PC-3 (cell line): Measurements from ENCODE around the gene HERC2. TPM values are rescaled to one million over a fixed set of nuclear protein-coding genes. Genes with fewer than 3 reads are reported as not detected.

Experiments
- ATAC-seq: fragments of 200-7000 bp; cut with Tn5 transposase; 2 replicates; pipeline ENCODE4 v1.9.1; 2020; ENCODE audit warnings: mild to moderate bottlenecking, moderate library complexity
- BruUV-seq: library from RNA; stranded (reverse); fragments of 400-500 nt; replicated peaks from 2 replicates; lab custom pipeline; 2021; lab: Mats Ljungman, UMichigan
- CTCF ChIA-PET: fragments of 300-600 bp; sonication (Branson Sonifier 250); formaldehyde crosslinking; loops from one replicate; lab custom pipeline; 2022; ENCODE audit warnings: antibody characterized with exemption; lab: Charles Lee
- POLR2A ChIA-PET: fragments of 300-600 bp; sonication (Branson Sonifier 250); formaldehyde crosslinking; loops from one replicate; lab custom pipeline; 2022; ENCODE audit warnings: antibody characterized with exemption; ENCODE audit not compliant: unreplicated experiment; lab: Charles Lee
- DNase-seq: peaks from one replicate; pipeline ENCODE4 v3.0.0-alpha.2; 2015
- H2AFZ ChIP-seq: fragments of 300-600 bp; sonication (generic); 2 replicates; pipeline ENCODE4 v1.6.0; 2016; ENCODE audit warnings: antibody characterized with exemption, low read length
- H3F3A ChIP-seq: fragments of 300-600 bp; sonication (generic); one replicate; pipeline ENCODE4 v1.6.0; 2017; ENCODE audit warnings: antibody characterized with exemption, low read length, control low read depth, mild to moderate bottlenecking; ENCODE audit not compliant: unreplicated experiment
- H3K27ac ChIP-seq: fragments of 300-600 bp; sonication (generic); 2 replicates; pipeline ENCODE4 v1.5.1; 2016; ENCODE audit warnings: mild to moderate bottlenecking, low read length
- H3K27me3 ChIP-seq: fragments of 300-600 bp; sonication (generic); 2 replicates; pipeline ENCODE4 v1.6.1; 2016; ENCODE audit warnings: low read length, mixed read lengths
- H3K36me3 ChIP-seq: fragments of 300-600 bp; sonication (generic); 2 replicates; pipeline ENCODE4 v1.6.1; 2016; ENCODE audit warnings: low read depth, mixed run types, low read length, mixed read lengths
- H3K4me1 ChIP-seq: fragments of 300-600 bp; sonication (generic); 2 replicates; pipeline ENCODE4 v1.5.1; 2016; ENCODE audit warnings: low read length; ENCODE audit not compliant: insufficient read depth
- H3K4me2 ChIP-seq: fragments of 300-600 bp; sonication (generic); 2 replicates; pipeline ENCODE4 v1.6.0; 2016; ENCODE audit warnings: low read length
- H3K4me3 ChIP-seq: fragments of 300-600 bp; sonication (generic); 2 replicates; pipeline ENCODE4 v1.5.1; 2016; ENCODE audit warnings: mild to moderate bottlenecking, low read length, mixed read lengths
- H3K79me2 ChIP-seq: fragments of 300-600 bp; sonication (generic); 2 replicates; pipeline ENCODE4 v1.6.1; 2017; ENCODE audit warnings: low read length, mixed read lengths
- H3K9ac ChIP-seq: fragments of 300-600 bp; sonication (generic); 2 replicates; pipeline ENCODE4 v1.6.0; 2016; ENCODE audit warnings: mild to moderate bottlenecking, low read length
- H3K9me2 ChIP-seq: fragments of 300-600 bp; sonication (generic); replicated peaks from 2 replicates; pipeline ENCODE4 v1.6.1; 2016; ENCODE audit warnings: mixed run types, low read length, mixed read lengths
- H3K9me3 ChIP-seq: fragments of 300-600 bp; sonication (generic); 2 replicates; pipeline ENCODE4 v1.6.1; 2016; ENCODE audit warnings: low read length, mixed read lengths
- H4K20me1 ChIP-seq: fragments of 300-600 bp; sonication (generic); 2 replicates; pipeline ENCODE4 v1.6.1; 2016; ENCODE audit warnings: low read length, mixed read lengths
- CTCF ChIP-seq: fragments of 300-600 bp; sonication (generic); conservative IDR thresholded peaks from 2 replicates; pipeline ENCODE4 v1.5.1; 2017; ENCODE audit warnings: antibody characterized with exemption, low read depth, mild to moderate bottlenecking, low read length
- EZH2 ChIP-seq: fragments of 300-600 bp; sonication (generic); IDR thresholded peaks from one replicate; pipeline ENCODE4 v1.6.1; 2017; ENCODE audit warnings: antibody characterized with exemption, mild to moderate bottlenecking, low read length; ENCODE audit not compliant: unreplicated experiment
- EZH2phosphoT487 ChIP-seq: fragments of 300-600 bp; sonication (generic); IDR thresholded peaks from 2 replicates; pipeline ENCODE4 v1.6.1; 2018; ENCODE audit warnings: mild to moderate bottlenecking, antibody characterized with exemption, low read length, borderline replicate concordance
- intact Hi-C: fragments of 100-400 bp; cut with micrococcal nuclease; formaldehyde crosslinking; loops from 2 replicates; pipeline ENCODE4 v1.9.0; 2023
- total RNA-seq: library from RNA; depleted of rRNA; stranded (reverse); fragments of >200 nt; gene quantifications from 2 replicates; pipeline ENCODE4 v1.2.3, GENCODE V29; 2014

Gene HERC2
- total RNA-seq, 1 experiment from 2014 or later: 45.9 TPM

- H4K20me1 ChIP-seq: no peaks in the 10 kb centered on the region
- TF ChIP-seq EZH2phosphoT487: no peak
- TF ChIP-seq EZH2: no peak
- no peak overlapping the region for H3K27ac ChIP-seq
- no TSS peak for BruUV-seq
- no peaks in the 10 kb centered on the region for H3F3A ChIP-seq
- no peaks in the 10 kb centered on the region for H3K79me2 ChIP-seq
- no peak overlapping the region for H3K4me3 ChIP-seq
- no peak overlapping the region for H2AFZ ChIP-seq
- ChIA-PET CTCF (no interaction called here), POLR2A (no interaction called here)
- no peak for ATAC-seq
- no peak for DNase-seq
- no peak overlapping the region for H3K9ac ChIP-seq
- H3K9me3 ChIP-seq: no peaks in the 10 kb centered on the region
- H3K36me3 ChIP-seq: no peaks in the 10 kb centered on the region
- no peaks in the 10 kb centered on the region for H3K9me2 ChIP-seq
- intact Hi-C loops: no loop called here
- H3K4me2 ChIP-seq: no peak overlapping the region
- H3K27me3 ChIP-seq: no peaks in the 10 kb centered on the region
- no peaks in the 10 kb centered on the region for H3K4me1 ChIP-seq
Measured at GRCh38 chr15:28084547-28084946, 237.4 kb downstream of the HERC2 start.

GRCh38 chr15:28082891-28083684, 238.9 kb downstream of the HERC2 start:
- Histone ChIP-seq H3K4me1 (no peaks in the 10 kb centered on the region), H3K36me3 (no peaks in the 10 kb centered on the region), H2AFZ (no peak overlapping the region), H3K27me3 (no peaks in the 10 kb centered on the region), H3K4me2 (no peak overlapping the region), H3F3A (no peaks in the 10 kb centered on the region), H3K79me2 (no peaks in the 10 kb centered on the region), H3K27ac (no peak overlapping the region), H3K9me3 (no peaks in the 10 kb centered on the region), H4K20me1 (no peaks in the 10 kb centered on the region), H3K4me3 (no peak overlapping the region), H3K9me2 (no peaks in the 10 kb centered on the region), H3K9ac (no peak overlapping the region)
- BruUV-seq: no TSS peak
- ChIA-PET POLR2A (no interaction called here), CTCF (no interaction called here)
- ATAC-seq: no peak
- TF ChIP-seq CTCF (no peak), EZH2 (no peak), EZH2phosphoT487 (no peak)
- DNase-seq: no peak
- intact Hi-C loops: no loop called here

DNA sequence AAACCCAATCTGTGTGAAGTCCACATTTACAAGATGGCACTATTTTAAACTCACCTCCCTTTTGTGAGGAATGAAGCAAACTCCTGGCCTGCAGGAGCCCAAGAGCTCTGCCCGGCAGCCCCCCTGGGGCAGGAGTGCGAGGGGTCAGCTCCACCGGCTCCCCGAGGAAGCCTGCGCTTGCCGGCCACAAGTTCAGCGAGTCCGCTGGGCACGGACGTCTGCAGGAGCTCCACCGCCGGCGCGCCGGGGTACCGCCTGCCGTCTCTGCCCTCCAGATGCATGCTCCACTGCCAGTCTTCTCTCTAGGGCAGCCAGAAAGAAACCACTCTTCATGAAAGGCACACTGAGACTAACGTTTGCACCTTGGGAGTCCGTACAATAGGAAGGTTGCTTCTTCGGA, 240.4 kb downstream of the HERC2 start:
- H3K27me3 ChIP-seq: no peaks in the 10 kb centered on the region
- CTCF ChIA-PET: no interaction called here
- no peaks in the 10 kb centered on the region for H3K36me3 ChIP-seq
- H2AFZ ChIP-seq: no peak overlapping the region
- no TSS peak for BruUV-seq
- H3K9me2 ChIP-seq: no peaks in the 10 kb centered on the region
- TF ChIP-seq CTCF (no peak), EZH2phosphoT487 (no peak)
- POLR2A ChIA-PET: no interaction called here
- H3K9ac ChIP-seq: no peak overlapping the region
- H3K9me3 ChIP-seq: no peaks in the 10 kb centered on the region
- H3K27ac ChIP-seq: no peak overlapping the region
- H3K79me2 ChIP-seq: no peaks in the 10 kb centered on the region
- no peaks in the 10 kb centered on the region for H4K20me1 ChIP-seq
- H3F3A ChIP-seq: no peaks in the 10 kb centered on the region
- no peak overlapping the region for H3K4me2 ChIP-seq
- no peak overlapping the region for H3K4me3 ChIP-seq
- intact Hi-C loops: no loop called here
- no peaks in the 10 kb centered on the region for H3K4me1 ChIP-seq
- ATAC-seq (no peak), DNase-seq (no peak)
